Mesodermal cell (in vitro differentiated cells): Measurements from ENCODE around the gene TMEM54.

Experiments used
- H3K27ac ChIP-seq: 2 replicates; pipeline ENCODE4 v1.7.0; 2013; ENCODE audit warnings: mild to moderate bottlenecking, low read depth, low read length, moderate library complexity; ENCODE audit not compliant: severe bottlenecking
- H3K36me3 ChIP-seq: 2 replicates; pipeline ENCODE4 v1.7.1; 2013; ENCODE audit warnings: mild to moderate bottlenecking, low read length, moderate library complexity; ENCODE audit not compliant: control insufficient read depth, insufficient read depth
- H3K4me1 ChIP-seq: one replicate; pipeline ENCODE4 v1.7.1; 2013; ENCODE audit warnings: mild to moderate bottlenecking, low read length; ENCODE audit not compliant: insufficient read depth, control insufficient read depth, poor library complexity, severe bottlenecking
- H3K4me3 ChIP-seq: 2 replicates; pipeline ENCODE4 v1.7.0; 2013; ENCODE audit warnings: low read length, control low read depth, mild to moderate bottlenecking; ENCODE audit not compliant: insufficient read depth, poor library complexity, severe bottlenecking; ENCODE audit errors: extremely low read depth
- H3K9me3 ChIP-seq: 2 replicates; pipeline ENCODE4 v1.7.1; 2013; ENCODE audit warnings: mild to moderate bottlenecking, low read length, moderate library complexity; ENCODE audit not compliant: control insufficient read depth
- WGBS, 2 experiments: methylation state at CpG; one replicate each; pipeline ENCODE4 v1.1.5; 2013; ENCODE audit warnings: missing lambda C conversion rate in 2 of 2; ENCODE audit not compliant: insufficient coverage in 2 of 2; 5-methylcytosine and 5-hydroxymethylcytosine counted together

TMEM54 gene

GRCh38 chr1:32878183-32878582, 23.0 kb downstream of the TMEM54 start:
- no peak overlapping the region for H3K27ac ChIP-seq
- H3K4me3 ChIP-seq = no peak overlapping the region
- no peaks in the 10 kb centered on the region for H3K9me3 ChIP-seq
- no peaks in the 10 kb centered on the region for H3K4me1 ChIP-seq
- H3K36me3 ChIP-seq = no peaks in the 10 kb centered on the region
- WGBS, 2 experiments = 59 to 69% methylated on average over 3 to 6 of the region's 6 CpGs

GRCh38 chr1:32877211-32878110, 23.7 kb downstream of the TMEM54 start:
- 87 to 90% methylated on average over 7 to 12 of the region's 13 CpGs for WGBS, 2 experiments
- no peaks in the 10 kb centered on the region for H3K36me3 ChIP-seq
- H3K27ac ChIP-seq = no peak overlapping the region
- no peaks in the 10 kb centered on the region for H3K4me1 ChIP-seq
- no peaks in the 10 kb centered on the region for H3K9me3 ChIP-seq
- H3K4me3 ChIP-seq = no peak overlapping the region

- no peaks in the 10 kb centered on the region for H3K9me3 ChIP-seq
- WGBS, 2 experiments = 65% methylated on average over 14 to 16 of the region's 16 CpGs
- H3K4me3 ChIP-seq = no peak overlapping the region
- H3K36me3 ChIP-seq = no peaks in the 10 kb centered on the region
- no peak overlapping the region for H3K27ac ChIP-seq
- peaks cover 7% of the 10 kb centered on the region for H3K4me1 ChIP-seq
These were observed 24.6 kb downstream of the TMEM54 start for GRCh38 chr1:32876341-32877210.

GRCh38 chr1:32874860-32875752, 26.1 kb downstream of the TMEM54 start:
- no peaks in the 10 kb centered on the region for H3K9me3 ChIP-seq
- WGBS, 2 experiments = 86% methylated on average over 5 of the region's 5 CpGs
- peaks cover 11% of the 10 kb centered on the region for H3K4me1 ChIP-seq
- H3K27ac ChIP-seq = no peak overlapping the region
- H3K36me3 ChIP-seq = no peaks in the 10 kb centered on the region
- H3K4me3 ChIP-seq = no peak overlapping the region

- 92% methylated on average over 2 of the region's 5 CpGs; no CpG with 5 or more reads in 1 of the 2 experiments for WGBS, 2 experiments
- Histone ChIP-seq H3K4me1 (peaks cover 14% of the 10 kb centered on the region), H3K4me3 (no peak overlapping the region), H3K9me3 (no peaks in the 10 kb centered on the region), H3K36me3 (no peaks in the 10 kb centered on the region), H3K27ac (no peak overlapping the region)
These were observed 27.7 kb downstream of the TMEM54 start for GRCh38 chr1:32873484-32873883.

GRCh38 chr1:32872192-32872460, 29.1 kb downstream of the TMEM54 start:
- Histone ChIP-seq H3K27ac (no peak overlapping the region), H3K9me3 (no peaks in the 10 kb centered on the region), H3K4me3 (no peak overlapping the region), H3K4me1 (peaks cover 14% of the 10 kb centered on the region), H3K36me3 (peaks cover 2% of the 10 kb centered on the region)
- WGBS, 2 experiments = 37 to 40% methylated on average over 5 to 6 of the region's 7 CpGs

GRCh38 chr1:32871364-32872191, 29.6 kb downstream of the TMEM54 start:
- Histone ChIP-seq H3K27ac (no peak overlapping the region), H3K4me3 (peak overlapping the region; percentile 35), H3K36me3 (peaks cover 2% of the 10 kb centered on the region), H3K4me1 (peaks cover 14% of the 10 kb centered on the region), H3K9me3 (no peaks in the 10 kb centered on the region)
- 26 to 30% methylated on average over 8 of the region's 13 CpGs for WGBS, 2 experiments

- Histone ChIP-seq H3K4me1 (peaks cover 14% of the 10 kb centered on the region), H3K36me3 (peaks cover 2% of the 10 kb centered on the region), H3K27ac (no peak within 1 kb of the TSS), H3K9me3 (no peaks in the 10 kb centered on the region), H3K4me3 (peak within 1 kb of the TSS; percentile 35)
- 2 to 3% methylated on average over 54 to 60 of the region's 99 CpGs for whole genome bisulfite sequencing, 2 experiments
These were observed 30.4 kb downstream of the TMEM54 start, which contains the start of gene FNDC5 for GRCh38 chr1:32870615-32871363. Gene FNDC5, minus strand, starts transcription at chr1:32870912.

- peak overlapping the region; percentile 11 for H3K4me3 ChIP-seq
- H3K27ac ChIP-seq = no peak overlapping the region
- H3K4me1 ChIP-seq = peaks cover 14% of the 10 kb centered on the region
- peaks cover 2% of the 10 kb centered on the region for H3K36me3 ChIP-seq
- WGBS, 2 experiments = 58 to 65% methylated on average over 9 of the region's 16 CpGs
- H3K9me3 ChIP-seq = no peaks in the 10 kb centered on the region
These were observed 31.1 kb downstream of the TMEM54 start for GRCh38 chr1:32869923-32870614.
